ENCODE data around the gene ITPR1.

The ITPR1 gene

DNA sequence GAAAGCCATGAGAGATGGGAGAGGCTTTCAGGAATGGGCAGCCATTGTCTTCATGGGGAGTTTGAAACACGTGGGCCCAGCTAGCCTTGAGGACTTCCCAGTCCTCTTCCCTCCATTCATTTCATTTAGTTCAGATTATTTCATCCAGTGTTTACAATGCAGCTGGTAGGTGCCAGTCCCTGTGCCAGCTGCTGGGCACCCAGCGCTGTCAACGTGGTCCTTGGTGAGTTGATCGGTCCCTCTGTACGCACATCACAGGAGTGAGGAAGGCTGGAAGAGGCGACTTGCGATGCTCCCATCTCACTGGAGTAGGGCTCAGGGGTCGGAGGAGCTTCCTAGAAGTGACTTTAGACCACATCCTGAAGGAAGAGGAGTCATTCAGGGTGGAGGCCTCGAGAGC lies 279.7 kb downstream of the ITPR1 start:
- no peak overlapping the region for H3K4me3 ChIP-seq (ENCODE audit: low read length)
- no peak for TF ChIP-seq ZNF274 (IDR thresholded peaks at IDR 0.05; ENCODE audit: low read depth, low read length)

DNA sequence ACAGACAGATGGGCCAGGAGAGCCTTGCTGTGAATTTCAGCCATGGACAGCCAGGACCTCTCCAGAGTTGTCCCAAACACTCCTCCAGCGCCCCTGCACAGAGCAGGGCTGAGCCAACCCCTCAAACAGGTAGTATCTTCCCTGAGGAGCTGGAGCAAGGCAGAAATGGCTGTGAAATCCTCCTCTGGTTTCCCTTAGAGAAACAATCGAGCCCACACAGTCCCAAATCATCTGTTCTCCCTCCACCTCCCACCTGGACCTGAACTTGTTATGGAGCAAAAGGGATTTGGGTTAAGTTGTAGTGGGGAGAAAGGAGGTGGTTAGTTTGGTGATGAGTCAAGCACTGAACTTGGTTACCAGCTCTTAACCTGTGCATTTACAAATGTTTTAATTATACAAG lies 280.4 kb downstream of the ITPR1 start:
- no peak for TF ChIP-seq ZNF274 (IDR thresholded peaks at IDR 0.05; ENCODE audit: low read depth, low read length)
- no peak overlapping the region for H3K4me3 ChIP-seq (ENCODE audit: low read length)

DNA sequence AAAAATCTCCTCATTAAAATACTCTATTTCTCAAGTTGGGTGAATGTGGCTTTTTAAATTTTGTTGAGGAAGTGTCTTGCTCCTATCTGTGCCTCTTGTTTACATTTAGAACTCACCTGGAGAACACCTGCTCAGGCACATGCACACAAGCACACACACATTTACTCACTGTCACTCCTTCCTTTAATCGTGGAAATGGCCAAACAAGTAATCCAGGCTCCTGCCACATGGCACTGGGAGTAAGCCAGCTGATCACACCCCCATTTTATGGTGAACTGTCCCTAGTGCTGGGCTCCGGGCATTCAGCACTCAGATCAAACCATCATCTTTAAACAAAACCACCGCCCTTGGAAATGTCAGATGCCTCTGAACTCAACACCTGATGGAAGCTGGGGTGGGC lies 281.4 kb downstream of the ITPR1 start:
- no peak for TF ChIP-seq ZNF274 (IDR thresholded peaks at IDR 0.05; ENCODE audit: low read depth, low read length)
- H3K4me3 ChIP-seq (ENCODE audit: low read length) = no peak overlapping the region

DNA sequence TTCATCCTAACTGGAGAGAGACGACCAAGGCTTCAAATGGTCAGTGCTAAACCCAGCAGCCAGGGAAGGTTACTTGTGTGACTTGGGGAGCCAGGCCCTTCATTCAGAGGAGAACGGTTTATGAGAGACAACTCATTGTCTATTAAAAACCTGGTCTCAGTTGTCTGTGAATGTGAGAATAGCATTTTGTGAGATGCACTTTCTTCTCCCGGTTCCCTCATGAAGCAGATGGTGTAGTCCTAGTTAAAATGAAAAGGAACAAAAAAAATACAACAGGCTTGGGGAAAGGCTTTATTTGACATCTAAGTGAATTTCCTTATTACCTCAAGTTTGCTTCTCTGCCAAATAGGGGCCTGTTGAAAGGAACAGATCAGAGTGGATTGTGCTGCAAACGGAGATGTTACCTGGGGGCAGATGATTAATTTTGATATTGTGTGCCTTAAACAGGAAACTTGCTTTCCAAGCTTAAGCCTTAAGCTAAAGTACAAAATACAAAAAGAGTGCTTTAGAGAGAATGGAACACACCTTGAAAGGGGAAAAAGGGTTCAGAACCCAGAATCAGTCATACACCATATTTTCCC lies 283.3 kb downstream of the ITPR1 start:
- no peak for TF ChIP-seq ZNF274 (IDR thresholded peaks at IDR 0.05; ENCODE audit: low read depth, low read length)

DNA sequence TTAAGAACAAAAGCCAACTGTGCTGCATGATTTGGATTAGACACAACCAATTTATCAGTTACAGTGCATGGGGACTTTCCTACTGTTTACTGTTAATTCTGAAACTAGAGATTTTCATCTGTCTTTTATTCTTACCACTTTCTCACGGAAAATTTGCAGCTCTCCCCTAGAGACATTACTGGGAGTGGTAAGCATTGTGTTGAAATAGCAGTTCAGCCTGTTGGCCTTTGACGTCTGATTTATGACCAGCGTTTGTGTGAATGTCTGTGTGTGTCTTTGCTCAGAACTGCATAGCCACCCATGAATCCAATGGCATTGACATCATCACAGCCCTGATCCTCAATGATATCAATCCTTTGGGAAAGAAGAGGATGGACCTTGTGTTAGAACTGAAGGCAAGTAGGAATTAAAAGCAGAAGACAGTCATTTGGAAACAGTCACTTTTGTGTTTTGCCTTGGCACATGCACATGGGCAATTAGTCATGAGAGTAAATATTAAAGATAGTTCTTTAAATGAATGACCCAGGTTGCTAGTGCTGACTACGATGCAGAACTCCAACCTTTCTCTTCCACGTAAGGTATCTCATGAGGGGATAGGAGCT lies 283.9 kb downstream of the ITPR1 start:
- no peak for TF ChIP-seq ZNF274 (IDR thresholded peaks at IDR 0.05; ENCODE audit: low read depth, low read length)
- no peak overlapping the region for H3K4me3 ChIP-seq (ENCODE audit: low read length)

More for the DNA sequence above, 283.3 kb downstream of the ITPR1 start:
- H3K4me3 ChIP-seq (ENCODE audit: low read length) = no peak overlapping the region

DNA sequence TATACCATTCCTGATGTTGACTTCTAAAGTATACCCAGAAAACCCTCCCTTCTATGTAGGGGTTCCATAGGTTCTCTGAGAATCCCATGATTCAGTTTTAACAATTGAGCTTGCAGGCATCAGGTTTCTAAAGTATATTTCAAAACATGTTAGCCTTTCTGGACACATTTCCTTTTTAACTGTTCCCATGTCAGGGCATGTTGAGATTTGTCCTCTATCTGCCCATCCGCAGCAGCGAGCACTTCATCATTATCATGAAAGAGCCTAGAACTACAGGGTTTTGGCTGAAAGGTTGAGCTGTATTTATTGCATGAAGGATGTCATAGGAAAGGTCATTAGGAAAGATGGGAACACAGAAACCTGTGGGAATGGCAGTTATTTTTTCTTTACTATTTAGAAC lies 285.0 kb downstream of the ITPR1 start:
- no peak for TF ChIP-seq ZNF274 (IDR thresholded peaks at IDR 0.05; ENCODE audit: low read depth, low read length)
- H3K4me3 ChIP-seq (ENCODE audit: low read length) = no peak overlapping the region

DNA sequence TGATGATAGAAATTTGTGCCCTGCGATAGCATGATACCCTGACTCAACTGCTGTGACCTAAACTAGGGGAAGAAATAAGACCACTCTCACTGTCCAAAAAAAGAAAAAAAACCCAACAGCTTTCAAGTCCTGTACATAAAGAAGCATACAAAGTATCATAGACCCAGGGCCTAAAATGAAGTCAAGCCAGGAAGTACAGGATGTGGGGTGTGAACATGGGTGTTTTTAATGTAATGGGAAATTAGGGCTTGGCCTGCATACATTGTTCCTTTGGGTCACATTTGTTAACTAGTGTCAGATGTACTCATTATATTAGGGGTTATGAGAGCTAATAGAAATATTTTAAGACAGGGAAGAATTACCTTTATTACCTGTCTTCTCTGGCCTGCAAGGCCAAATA lies 285.6 kb downstream of the ITPR1 start:
- TF ChIP-seq ZNF274 (IDR thresholded peaks at IDR 0.05; ENCODE audit: low read depth, low read length) = no peak
- no peak overlapping the region for H3K4me3 ChIP-seq (ENCODE audit: low read length)

DNA sequence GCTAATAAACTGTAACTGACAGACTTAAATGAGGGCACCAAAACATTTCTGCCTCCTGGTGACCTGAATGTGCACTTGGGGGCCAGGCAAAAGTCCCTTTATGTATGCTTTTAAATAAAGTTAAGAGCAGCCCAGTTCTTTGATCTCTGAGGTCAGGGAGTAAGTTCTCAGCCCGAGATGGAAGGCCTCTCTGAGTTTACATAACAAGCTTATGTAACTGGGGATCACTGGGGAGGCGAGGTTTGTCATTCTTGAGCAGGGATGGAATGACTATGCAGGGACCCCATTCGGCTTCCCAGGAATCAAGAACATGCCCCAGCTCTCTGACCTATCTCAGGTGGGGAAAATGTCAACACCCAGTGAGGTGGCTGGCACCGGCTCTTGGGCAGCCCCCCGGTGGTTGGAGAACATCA lies 287.4 kb downstream of the ITPR1 start:
- H3K4me3 ChIP-seq (ENCODE audit: low read length) = no peak overlapping the region
- no peak for TF ChIP-seq ZNF274 (IDR thresholded peaks at IDR 0.05; ENCODE audit: low read depth, low read length)

DNA sequence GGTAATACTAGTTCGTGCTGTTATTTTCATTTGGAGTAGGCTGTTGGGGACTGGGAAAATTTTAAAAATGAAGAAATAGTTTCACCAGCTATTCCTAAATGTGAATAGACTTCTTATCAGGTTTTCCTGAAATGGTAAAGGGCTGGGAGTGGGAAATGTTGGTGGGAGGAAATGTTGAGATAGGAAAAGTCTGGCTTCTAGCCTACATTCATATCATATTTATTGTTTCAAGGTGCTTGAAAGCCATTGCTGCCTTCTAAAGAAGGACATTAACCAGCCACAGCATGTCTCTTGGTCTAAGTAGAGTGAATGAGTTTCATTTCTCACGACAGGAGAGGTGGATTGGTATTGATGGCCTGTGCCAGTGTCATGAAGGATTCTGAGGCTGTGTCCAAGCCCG lies 288.9 kb downstream of the ITPR1 start:
- no peak overlapping the region for H3K4me3 ChIP-seq (ENCODE audit: low read length)
- TF ChIP-seq ZNF274 (IDR thresholded peaks at IDR 0.05; ENCODE audit: low read depth, low read length) = no peak

DNA sequence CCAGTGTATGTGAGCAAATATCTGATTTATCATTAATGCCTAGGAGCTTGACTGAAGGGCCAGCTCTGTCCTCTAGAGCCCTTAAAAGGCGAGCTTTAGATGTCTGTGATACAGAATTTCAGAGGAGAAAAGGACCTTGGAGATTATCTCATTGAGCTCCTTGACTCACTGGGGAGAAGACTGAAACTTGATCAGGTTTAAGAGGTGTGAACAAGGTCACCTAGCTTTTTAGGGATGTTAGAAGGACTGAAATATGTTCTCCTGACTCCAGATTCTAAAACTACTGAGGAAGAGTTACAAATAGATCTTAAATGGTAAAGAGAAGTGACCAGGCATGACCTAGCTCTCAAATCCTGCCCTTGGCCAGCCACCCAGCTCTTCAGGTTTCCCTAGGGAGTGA lies 292.4 kb downstream of the ITPR1 start:
- no peak overlapping the region for H3K4me3 ChIP-seq (ENCODE audit: low read length)
- no peak for TF ChIP-seq ZNF274 (IDR thresholded peaks at IDR 0.05; ENCODE audit: low read depth, low read length)

DNA sequence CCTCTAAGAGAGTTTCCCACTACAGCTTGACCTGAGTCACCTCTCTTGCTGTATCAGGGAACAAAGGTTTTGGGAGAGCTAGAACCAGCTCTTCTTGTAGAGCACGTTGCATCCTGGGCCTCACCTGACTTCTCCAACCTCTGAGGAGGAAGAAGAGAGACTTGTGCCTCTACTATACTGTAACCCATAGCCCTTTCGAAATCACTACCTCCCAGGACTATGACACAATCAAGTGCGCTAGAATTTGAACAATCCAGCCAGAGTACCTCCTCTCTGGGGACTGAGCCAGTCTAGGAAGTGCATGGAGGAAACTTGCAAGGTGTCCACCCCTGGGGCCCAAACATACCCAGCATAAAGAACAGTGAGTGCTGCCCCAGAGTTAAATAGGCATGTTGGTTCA lies 293.3 kb downstream of the ITPR1 start:
- TF ChIP-seq ZNF274 (IDR thresholded peaks at IDR 0.05; ENCODE audit: low read depth, low read length) = no peak
- H3K4me3 ChIP-seq (ENCODE audit: low read length) = no peak overlapping the region

DNA sequence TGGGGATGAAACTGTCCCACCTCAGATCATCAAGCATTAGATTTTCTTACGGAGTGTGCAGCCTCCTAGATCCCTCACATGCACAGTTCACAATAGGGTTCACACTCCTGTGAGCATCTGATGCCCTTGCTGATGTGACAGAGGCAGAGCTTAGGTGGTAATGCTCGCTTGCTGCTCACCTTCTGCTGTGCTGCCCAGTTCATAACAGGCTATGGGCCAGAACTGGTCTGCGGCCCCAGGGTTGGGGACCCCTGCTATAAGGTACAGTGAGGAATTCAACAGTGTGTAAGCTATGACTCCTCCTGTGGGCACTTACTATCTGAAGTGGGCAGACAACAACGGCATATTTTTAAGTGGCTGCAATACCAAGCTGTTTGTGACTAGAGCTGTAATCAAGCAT lies 298.2 kb downstream of the ITPR1 start:
- TF ChIP-seq ZNF274 (IDR thresholded peaks at IDR 0.05; ENCODE audit: low read depth, low read length) = no peak

DNA sequence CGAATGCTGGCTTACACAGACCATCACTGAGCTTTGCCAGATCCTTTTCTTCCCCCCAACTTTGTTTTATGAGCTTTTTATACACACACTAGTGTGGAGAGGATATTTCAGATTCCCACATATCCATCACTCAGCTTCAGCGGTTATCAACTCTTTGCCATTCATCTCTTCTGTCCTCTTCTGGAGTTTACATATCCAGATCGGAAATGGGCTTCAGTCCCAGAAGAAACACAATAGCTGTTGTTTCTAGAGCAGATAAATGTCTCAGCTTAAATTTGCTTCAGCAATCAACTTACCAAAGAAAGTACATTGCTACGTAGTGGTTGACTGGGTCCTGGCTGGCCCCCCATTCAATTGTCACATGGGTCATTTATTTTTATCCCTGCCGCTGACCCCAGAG lies 300.2 kb downstream of the ITPR1 start:
- no peak overlapping the region for H3K4me3 ChIP-seq (ENCODE audit: low read length)
- TF ChIP-seq ZNF274 (IDR thresholded peaks at IDR 0.05; ENCODE audit: low read depth, low read length) = no peak

More for the DNA sequence above, 298.2 kb downstream of the ITPR1 start:
- H3K4me3 ChIP-seq (ENCODE audit: low read length) = no peak overlapping the region

DNA sequence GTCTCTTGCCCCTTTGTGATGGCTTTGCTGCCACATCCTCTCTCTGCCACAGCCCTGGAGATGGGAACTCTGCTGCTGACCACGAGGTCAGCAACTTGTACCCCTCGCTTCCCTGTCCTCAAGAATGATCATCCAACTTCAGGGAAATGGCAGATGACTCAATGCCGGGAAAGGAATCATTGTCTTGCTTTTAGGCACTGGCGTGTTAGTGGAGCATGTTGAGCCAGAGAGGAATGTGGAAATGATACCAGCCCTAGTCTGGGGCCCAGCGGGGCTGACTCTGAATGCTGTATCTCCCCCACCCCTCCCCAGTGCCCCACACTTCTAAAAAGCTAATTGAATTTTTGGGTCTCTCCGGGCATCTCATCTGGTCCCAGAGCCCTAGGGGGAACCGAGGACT lies 301.2 kb downstream of the ITPR1 start:
- no peak for TF ChIP-seq ZNF274 (IDR thresholded peaks at IDR 0.05; ENCODE audit: low read depth, low read length)
- H3K4me3 ChIP-seq (ENCODE audit: low read length) = no peak overlapping the region

DNA sequence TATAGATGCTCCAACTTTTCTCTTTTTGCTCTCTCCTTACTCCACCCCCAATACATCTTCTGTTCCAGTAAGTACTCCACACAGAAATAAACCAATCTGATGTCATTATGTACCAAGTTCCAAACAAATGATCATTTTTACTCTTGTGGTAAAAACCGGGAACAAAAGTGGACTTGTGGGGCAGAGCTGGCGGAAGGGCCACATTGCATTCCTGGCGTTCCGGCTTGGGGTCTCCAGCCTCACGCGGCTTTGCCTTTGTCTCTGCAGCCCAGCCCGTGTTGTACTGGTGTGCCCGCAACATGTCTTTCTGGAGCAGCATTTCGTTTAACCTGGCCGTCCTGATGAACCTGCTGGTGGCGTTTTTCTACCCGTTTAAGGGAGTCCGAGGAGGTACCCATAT lies 301.6 kb downstream of the ITPR1 start:
- no peak for TF ChIP-seq ZNF274 (IDR thresholded peaks at IDR 0.05; ENCODE audit: low read depth, low read length)
- no peak overlapping the region for H3K4me3 ChIP-seq (ENCODE audit: low read length)

DNA sequence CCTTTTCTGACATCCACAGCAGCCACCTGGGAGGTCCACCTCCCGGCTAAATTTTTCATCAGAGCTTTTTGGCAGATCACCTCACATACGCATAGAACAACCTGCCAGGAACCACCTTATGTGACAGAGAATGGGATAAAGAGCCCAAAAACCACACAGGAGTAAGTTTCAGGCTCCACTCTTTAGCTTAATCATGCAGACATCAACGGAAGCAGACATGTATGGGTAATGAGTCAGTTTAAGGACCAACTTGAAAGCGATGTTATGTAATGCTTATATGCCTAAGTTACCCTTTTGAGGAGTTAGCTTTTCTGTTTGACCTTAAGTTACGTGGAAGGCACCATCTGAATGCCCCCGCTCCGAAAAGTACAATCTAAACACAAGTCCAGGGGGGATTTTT lies 302.8 kb downstream of the ITPR1 start:
- TF ChIP-seq ZNF274 (IDR thresholded peaks at IDR 0.05; ENCODE audit: low read depth, low read length) = no peak

More for the DNA sequence above, 302.8 kb downstream of the ITPR1 start:
- H3K4me3 ChIP-seq (ENCODE audit: low read length) = no peak overlapping the region
